ENCODE measurements around the gene IL10RA. TPM values are rescaled to one million over a fixed set of nuclear protein-coding genes. Genes with fewer than 3 reads are reported as not detected.

IL10RA gene
- total and polyA plus RNA-seq, 12 donors: 2.0 to 29.9 (median 3.8) TPM

DNA sequence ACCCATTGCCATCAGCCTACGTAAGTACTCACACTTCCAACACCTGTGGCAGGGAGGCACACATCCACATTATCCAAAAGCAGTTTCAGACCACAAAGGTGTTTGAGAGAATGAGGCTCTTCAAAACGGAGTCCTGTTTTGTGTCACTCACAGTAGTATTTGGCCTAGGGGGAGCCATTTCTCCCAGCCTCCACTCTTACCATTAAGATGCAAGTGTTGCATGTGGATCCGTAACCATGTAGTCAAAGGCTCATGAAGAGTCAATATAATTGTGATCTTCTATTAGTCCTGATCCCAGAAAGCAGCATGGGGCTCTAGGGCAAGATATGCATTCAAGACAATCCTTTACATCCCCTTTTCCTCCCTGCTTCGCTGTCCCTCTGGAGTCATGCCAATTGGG, 41.5 kb downstream of the IL10RA start:
- no peaks in the 10 kb centered on the region for H3K36me3 ChIP-seq
- H3K27me3 ChIP-seq: peaks cover 0 to 10% (median 0%) of the 10 kb centered on the region in 7 donors
- peaks cover 0 to 13% (median 0%) of the 10 kb centered on the region in 11 donors for H3K9me3 ChIP-seq
- no peak overlapping the region for H3K4me3 ChIP-seq
- no peak for ATAC-seq
- TF ChIP-seq, protein P1, sequence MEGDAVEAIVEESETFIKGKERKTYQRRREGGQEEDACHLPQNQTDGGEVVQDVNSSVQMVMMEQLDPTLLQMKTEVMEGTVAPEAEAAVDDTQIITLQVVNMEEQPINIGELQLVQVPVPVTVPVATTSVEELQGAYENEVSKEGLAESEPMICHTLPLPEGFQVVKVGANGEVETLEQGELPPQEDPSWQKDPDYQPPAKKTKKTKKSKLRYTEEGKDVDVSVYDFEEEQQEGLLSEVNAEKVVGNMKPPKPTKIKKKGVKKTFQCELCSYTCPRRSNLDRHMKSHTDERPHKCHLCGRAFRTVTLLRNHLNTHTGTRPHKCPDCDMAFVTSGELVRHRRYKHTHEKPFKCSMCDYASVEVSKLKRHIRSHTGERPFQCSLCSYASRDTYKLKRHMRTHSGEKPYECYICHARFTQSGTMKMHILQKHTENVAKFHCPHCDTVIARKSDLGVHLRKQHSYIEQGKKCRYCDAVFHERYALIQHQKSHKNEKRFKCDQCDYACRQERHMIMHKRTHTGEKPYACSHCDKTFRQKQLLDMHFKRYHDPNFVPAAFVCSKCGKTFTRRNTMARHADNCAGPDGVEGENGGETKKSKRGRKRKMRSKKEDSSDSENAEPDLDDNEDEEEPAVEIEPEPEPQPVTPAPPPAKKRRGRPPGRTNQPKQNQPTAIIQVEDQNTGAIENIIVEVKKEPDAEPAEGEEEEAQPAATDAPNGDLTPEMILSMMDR (IDR thresholded peaks at IDR 0.05): no peak
- WGBS, 2 donors: 81 to 82% methylated on average over 4 of the region's 4 CpGs
- intact Hi-C loops (cut with DNase I): no loop called here
- H3K4me1 ChIP-seq: peaks cover 0 to 4% (median 0%) of the 10 kb centered on the region in 9 donors
- H3K27ac ChIP-seq: no peak overlapping the region
- DNase-seq: no peak

- ATAC-seq: no peak
- Histone ChIP-seq H3K36me3 (no peaks in the 10 kb centered on the region), H3K9me3 (peaks cover 0 to 13% (median 0%) of the 10 kb centered on the region in 11 donors), H3K27ac (no peak overlapping the region), H3K4me3 (no peak overlapping the region), H3K4me1 (peaks cover 0 to 4% (median 0%) of the 10 kb centered on the region in 9 donors), H3K27me3 (peaks cover 0 to 10% (median 0%) of the 10 kb centered on the region in 7 donors)
- intact Hi-C loops (cut with DNase I): no loop called here
- no peak for DNase-seq
- WGBS, 2 donors: 67 to 73% methylated on average over 3 of the region's 3 CpGs
- TF ChIP-seq, protein P1 (IDR thresholded peaks at IDR 0.05): no peak
Measured at GRCh38 chr11:118028626-118029025, 42.4 kb downstream of the IL10RA start.

- H3K9me3 ChIP-seq: no peaks in the 10 kb centered on the region
Measured at GRCh38 chr11:118033443-118033842, 47.2 kb downstream of the IL10RA start.

DNA sequence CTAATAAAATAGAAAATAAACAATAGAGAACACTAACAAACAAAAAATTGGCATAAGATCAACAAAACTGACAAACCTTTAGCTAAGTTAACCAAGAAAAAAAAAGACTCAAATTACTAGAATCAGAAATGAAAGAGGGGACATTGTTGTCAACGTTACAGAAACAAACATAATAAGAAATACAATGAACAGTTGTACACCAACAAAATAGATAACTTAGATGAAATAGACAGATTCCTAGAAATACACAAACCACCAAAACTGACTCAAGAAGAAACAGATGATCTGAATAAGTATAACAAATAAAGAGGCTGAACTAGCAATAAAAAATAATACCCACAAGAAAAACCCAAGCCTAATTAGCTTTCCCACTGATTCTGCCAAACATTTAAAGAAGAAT, 55.9 kb downstream of the IL10RA start:
- Histone ChIP-seq H3K4me3 (no peak overlapping the region), H3K9me3 (no peaks in the 10 kb centered on the region), H3K27me3 (peaks cover 0 to 13% (median 0%) of the 10 kb centered on the region in 7 donors), H3K27ac (no peak overlapping the region), H3K36me3 (no peaks in the 10 kb centered on the region), H3K4me1 (peaks cover 0 to 4% (median 0%) of the 10 kb centered on the region in 9 donors)
- ATAC-seq (no peak), DNase-seq (no peak)
- intact Hi-C loops (cut with DNase I): loop anchor here in 2 of 10 donors (10.0 kb wide), 2 partner anchors 87 to 587 kb away; no protein-coding TSS in a partner anchor
- TF ChIP-seq, protein P1 (IDR thresholded peaks at IDR 0.05): no peak
- 60 to 71% methylated on average over 1 of the region's 1 CpG for WGBS, 2 donors

More at GRCh38 chr11:118033443-118033842, 47.2 kb downstream of the IL10RA start:
- no peak overlapping the region for H3K4me3 ChIP-seq
- H3K4me1 ChIP-seq: peaks cover 0 to 4% (median 0%) of the 10 kb centered on the region in 9 donors
- no peak overlapping the region for H3K27ac ChIP-seq
- peaks cover 0 to 10% (median 0%) of the 10 kb centered on the region in 7 donors for H3K27me3 ChIP-seq
- DNase-seq (no peak), ATAC-seq (no peak)
- TF ChIP-seq, protein P1 (IDR thresholded peaks at IDR 0.05): no peak
- intact Hi-C loops (cut with DNase I): no loop called here
- no peaks in the 10 kb centered on the region for H3K36me3 ChIP-seq
- 86 to 87% methylated on average over 4 of the region's 4 CpGs for WGBS, 2 donors

Measured in heart right ventricle (tissue), 16 donors.